B cell (primary cell): ENCODE data around the gene ZNF787. TPM values are rescaled to one million over a fixed set of nuclear protein-coding genes. Genes with fewer than 3 reads are reported as not detected.
A peak's percentile ranks its signal among the peaks of the same experiment; 100 is the strongest.

Experiments used
- ATAC-seq: fragments of 200-7000 bp; cut with Tn5 transposase; one replicate; pipeline ENCODE4 v1.10.0; 2021; ENCODE audit warnings: low read depth, mild to moderate bottlenecking, moderate number of reproducible peaks, moderate library complexity
- CTCF ChIA-PET: fragments of 350-600 bp; sonication (Branson Sonifier 250); formaldehyde crosslinking; loops from one replicate; lab custom pipeline; 2021; ENCODE audit warnings: antibody characterized with exemption, inconsistent platforms; lab: Charles Lee
- POLR2A ChIA-PET: fragments of 350-600 bp; sonication (Branson Sonifier 250); formaldehyde crosslinking; loops from one replicate; lab custom pipeline; 2021; ENCODE audit warnings: antibody characterized with exemption; lab: Charles Lee
- DNase-seq: peaks from one replicate; pipeline ENCODE4 v3.0.0; 2013
- H2AFZ ChIP-seq: 2 replicates; pipeline ENCODE4 v1.6.1; 2012; ENCODE audit warnings: mild to moderate bottlenecking, low read depth, low read length; ENCODE audit not compliant: insufficient read depth, poor library complexity, severe bottlenecking
- H3K27ac ChIP-seq, 2 donors: 1 replicate in 1 of 2; 2 replicates in 1 of 2; pipeline ENCODE4 v1.5.1; 2012 to 2013; ENCODE audit warnings: low read length in 2 of 2, mild to moderate bottlenecking in 2 of 2, moderate library complexity in 1 of 2
- H3K27me3 ChIP-seq, 4 experiments: fragments of 200-600 bp in 1 of 4; sonication (generic) in 1 of 4; replicated peaks in 1 of 4; 1 replicate in 2 of 4; 2 replicates in 2 of 4; pipeline versions ENCODE4 v1.6.1 to v1.7.0; 2013 to 2016; ENCODE audit warnings: low read length in 3 of 4, mild to moderate bottlenecking in 2 of 4, mixed read lengths in 1 of 4, moderate library complexity in 1 of 4; ENCODE audit not compliant: insufficient read depth in 4 of 4, control insufficient read depth in 3 of 4; ENCODE audit errors: control extremely low read depth in 1 of 4
- H3K36me3 ChIP-seq, 2 experiments: replicated peaks in 1 of 2; 1 replicate in 1 of 2; 2 replicates in 1 of 2; pipeline versions ENCODE4 v1.6.1 to v1.7.1; 2013; ENCODE audit warnings: low read length in 1 of 2; ENCODE audit not compliant: insufficient read depth in 2 of 2, control insufficient read depth in 1 of 2; ENCODE audit errors: control extremely low read depth in 1 of 2, extremely low read depth in 1 of 2
- H3K4me1 ChIP-seq, 2 donors: fragments of 200-600 bp in 1 of 2; sonication (generic) in 1 of 2; 1 replicate in 1 of 2; 2 replicates in 1 of 2; pipeline versions ENCODE4 v1.5.1 to v1.6.1; 2013 to 2017; ENCODE audit warnings: low read length in 2 of 2; ENCODE audit not compliant: control insufficient read depth in 2 of 2, insufficient read depth in 2 of 2
- H3K4me2 ChIP-seq: replicated peaks from 2 replicates; pipeline ENCODE3; 2012; ENCODE audit warnings: mild to moderate bottlenecking, low read depth, low read length; ENCODE audit not compliant: poor library complexity, severe bottlenecking
- H3K4me3 ChIP-seq, 5 experiments: fragments of 200-600 bp in 1 of 5; sonication (generic) in 1 of 5; 1 replicate in 3 of 5; 2 replicates in 2 of 5; pipeline versions ENCODE4 v1.5.1 to v1.7.0; 2011 to 2016; ENCODE audit warnings: low read length in 4 of 5, mild to moderate bottlenecking in 4 of 5, low read depth in 2 of 5, control low read depth in 1 of 5, moderate library complexity in 1 of 5; ENCODE audit not compliant: insufficient read depth in 1 of 5; ENCODE audit errors: control extremely low read depth in 1 of 5, extremely low read depth in 1 of 5
- H3K79me2 ChIP-seq: fragments of 200-600 bp; sonication (generic); one replicate; pipeline ENCODE4 v1.6.0; 2016; ENCODE audit warnings: low read length; ENCODE audit not compliant: control insufficient read depth, insufficient read depth
- H3K9ac ChIP-seq: fragments of 200-600 bp; sonication (generic); 2 replicates; pipeline ENCODE4 v1.6.1; 2017; ENCODE audit warnings: mild to moderate bottlenecking, low read length, moderate library complexity
- H3K9me3 ChIP-seq, 3 donors: one replicate each; pipeline versions ENCODE4 v1.6.1 to v1.7.1; 2013; ENCODE audit warnings: low read length in 2 of 3; ENCODE audit not compliant: control insufficient read depth in 2 of 3, insufficient read depth in 1 of 3; ENCODE audit errors: control extremely low read depth in 1 of 3
- H4K20me1 ChIP-seq: 2 replicates; pipeline ENCODE4 v1.6.0; 2012; ENCODE audit warnings: mild to moderate bottlenecking, low read length; ENCODE audit not compliant: insufficient read depth, control insufficient read depth, poor library complexity, severe bottlenecking
- H3K27ac Mint-ChIP-seq: one replicate; pipeline ENCODE4 v1.8.0; 2021; ENCODE audit warnings: mixed read lengths
- H3K27me3 Mint-ChIP-seq: one replicate; pipeline ENCODE4 v1.8.0; 2021; ENCODE audit warnings: mixed read lengths
- H3K4me1 Mint-ChIP-seq: one replicate; pipeline ENCODE4 v1.8.0; 2021; ENCODE audit warnings: mixed read lengths
- H3K4me3 Mint-ChIP-seq: one replicate; pipeline ENCODE4 v1.8.0; 2021; ENCODE audit warnings: mixed read lengths
- H3K9me3 Mint-ChIP-seq: one replicate; pipeline ENCODE4 v1.8.0; 2022; ENCODE audit warnings: mixed read lengths; ENCODE audit not compliant: insufficient read depth
- EZH2 ChIP-seq: IDR thresholded peaks from 2 replicates; pipeline ENCODE4 v1.6.1; 2012; ENCODE audit warnings: borderline replicate concordance, low read depth, mild to moderate bottlenecking, moderate library complexity, low read length; ENCODE audit not compliant: insufficient read depth, poor library complexity, severe bottlenecking
- WGBS: methylation state at CpG from one replicate; pipeline ENCODE4 v1.1.5; 2013; ENCODE audit warnings: missing lambda C conversion rate; ENCODE audit not compliant: insufficient coverage; 5-methylcytosine and 5-hydroxymethylcytosine counted together
- intact Hi-C: fragments of 100-400 bp; cut with micrococcal nuclease; formaldehyde crosslinking; loops from one replicate; pipeline ENCODE4 v1.10.0; 2022
- polyA plus RNA-seq: library from polyadenylated mRNA; depleted of rRNA; stranded (reverse); fragments of >200 nt; gene quantifications from 2 replicates; pipeline ENCODE4 v1.2.3, GENCODE V29; 2012
- total RNA-seq, 2 donors: library from RNA; stranded (reverse); fragments of 120-200 nt in 1 of 2; gene quantifications; 1 replicate in 1 of 2; 2 replicates in 1 of 2; pipeline versions ENCODE4 v1.2.3 to v1.2.4, GENCODE V29; 2013 to 2022
- TF ChIP-seq, protein P1 (sequence below): fragments of 200-600 bp; IDR thresholded peaks from one replicate; pipeline ENCODE4 v1.8.0; 2022; ENCODE audit warnings: antibody characterized with exemption, mild to moderate bottlenecking

The ZNF787 gene
- total and polyA plus RNA-seq, 2 donors (not counting 1 experiment from before 2014, with no cell fraction given) = 19.6 to 47.9 TPM

GRCh38 chr19:56120002-56120370, 1.1 kb downstream of the ZNF787 start:
- no peaks in the 10 kb centered on the region for H3K9me3 ChIP-seq
- CTCF ChIA-PET = no interaction called here
- TF ChIP-seq, protein P1, sequence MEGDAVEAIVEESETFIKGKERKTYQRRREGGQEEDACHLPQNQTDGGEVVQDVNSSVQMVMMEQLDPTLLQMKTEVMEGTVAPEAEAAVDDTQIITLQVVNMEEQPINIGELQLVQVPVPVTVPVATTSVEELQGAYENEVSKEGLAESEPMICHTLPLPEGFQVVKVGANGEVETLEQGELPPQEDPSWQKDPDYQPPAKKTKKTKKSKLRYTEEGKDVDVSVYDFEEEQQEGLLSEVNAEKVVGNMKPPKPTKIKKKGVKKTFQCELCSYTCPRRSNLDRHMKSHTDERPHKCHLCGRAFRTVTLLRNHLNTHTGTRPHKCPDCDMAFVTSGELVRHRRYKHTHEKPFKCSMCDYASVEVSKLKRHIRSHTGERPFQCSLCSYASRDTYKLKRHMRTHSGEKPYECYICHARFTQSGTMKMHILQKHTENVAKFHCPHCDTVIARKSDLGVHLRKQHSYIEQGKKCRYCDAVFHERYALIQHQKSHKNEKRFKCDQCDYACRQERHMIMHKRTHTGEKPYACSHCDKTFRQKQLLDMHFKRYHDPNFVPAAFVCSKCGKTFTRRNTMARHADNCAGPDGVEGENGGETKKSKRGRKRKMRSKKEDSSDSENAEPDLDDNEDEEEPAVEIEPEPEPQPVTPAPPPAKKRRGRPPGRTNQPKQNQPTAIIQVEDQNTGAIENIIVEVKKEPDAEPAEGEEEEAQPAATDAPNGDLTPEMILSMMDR = no peak
- no peak for TF ChIP-seq EZH2
- ATAC-seq (no peak), DNase-seq (no peak)
- intact Hi-C loops = loop anchor here (2.0 to 5.0 kb wide), 2 partner anchors 15 to 282 kb away; partner anchors contain the start of gene ZNF583
- H3K79me2 ChIP-seq = peaks cover 59% of the 10 kb centered on the region
- H3K27me3 ChIP-seq = no peaks in the 10 kb centered on the region
- H3K4me3 ChIP-seq = peak overlapping the region in 4 of 5 experiments; percentile 57 to 81 (median 72)
- Mint-ChIP-seq H3K4me3 (peak overlapping the region; percentile 94), H3K9me3 (no peaks in the 10 kb centered on the region), H3K27ac (peak overlapping the region; percentile 96), H3K27me3 (no peaks in the 10 kb centered on the region), H3K4me1 (peaks cover 46% of the 10 kb centered on the region)
- peaks cover 18 to 35% of the 10 kb centered on the region in 2 donors for H3K4me1 ChIP-seq
- peak overlapping the region; percentile 42 for H2AFZ ChIP-seq
- H3K27ac ChIP-seq = peak overlapping the region; percentile 66 to 94
- peaks cover 42% of the 10 kb centered on the region for H4K20me1 ChIP-seq
- POLR2A ChIA-PET = interaction anchor here (0.6 to 0.7 kb wide), 2 partner anchors 15 to 495 kb away, joined by 5 to 6 read pairs; partner anchors contain the start of gene ZNF784
- peak overlapping the region; percentile 97 for H3K4me2 ChIP-seq
- peak overlapping the region; percentile 78 for H3K9ac ChIP-seq
- H3K36me3 ChIP-seq = peaks cover 0 to 18% of the 10 kb centered on the region in 2 experiments
- WGBS = 25% methylated on average over 8 of the region's 8 CpGs

DNA sequence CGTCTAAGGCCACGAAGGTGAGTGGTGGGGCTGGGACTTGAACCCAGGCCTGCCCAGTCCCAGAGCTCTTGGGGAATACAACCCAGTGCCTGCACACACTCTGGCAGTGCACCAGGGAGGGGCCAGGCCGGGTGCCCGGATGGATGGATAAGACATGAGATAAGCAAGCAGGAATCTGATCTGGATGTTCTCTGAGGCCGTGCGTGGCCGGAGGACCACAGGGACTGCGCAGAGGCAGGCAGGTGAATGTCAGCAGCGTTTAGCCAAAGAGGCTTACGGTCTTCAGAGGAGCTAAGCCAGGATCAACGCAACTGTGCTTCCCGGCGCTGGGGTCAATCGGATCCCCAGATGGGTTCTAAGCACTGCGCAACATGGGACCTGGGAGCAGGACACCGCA, 1.5 kb downstream of the ZNF787 start:
- POLR2A ChIA-PET = interaction anchor here (0.6 to 0.7 kb wide), 2 partner anchors 15 to 495 kb away, joined by 5 to 6 read pairs; partner anchors contain the start of gene ZNF784

More for the DNA sequence above, 1.5 kb downstream of the ZNF787 start:
- TF ChIP-seq, protein P1 = no peak
- no peak for TF ChIP-seq EZH2
- ATAC-seq (no peak), DNase-seq (no peak)
- Histone ChIP-seq H3K4me3 (peak overlapping the region in 4 of 5 experiments; percentile 57 to 81 (median 72)), H3K36me3 (peaks cover 0 to 18% of the 10 kb centered on the region in 2 experiments), H4K20me1 (peaks cover 46% of the 10 kb centered on the region), H3K27ac (peak overlapping the region; percentile 66 to 94), H3K4me2 (peak overlapping the region; percentile 97), H3K9ac (peak overlapping the region; percentile 78), H2AFZ (no peak overlapping the region), H3K4me1 (peaks cover 22 to 39% of the 10 kb centered on the region in 2 donors), H3K27me3 (no peaks in the 10 kb centered on the region), H3K9me3 (no peaks in the 10 kb centered on the region), H3K79me2 (peaks cover 63% of the 10 kb centered on the region)
- 62% methylated on average over 14 of the region's 16 CpGs for WGBS
- Mint-ChIP-seq H3K27ac (peak overlapping the region; percentile 96), H3K27me3 (no peaks in the 10 kb centered on the region), H3K9me3 (no peaks in the 10 kb centered on the region), H3K4me1 (peaks cover 50% of the 10 kb centered on the region), H3K4me3 (peak overlapping the region; percentile 94)
- intact Hi-C loops = no loop called here
- CTCF ChIA-PET = interaction anchor here (1.2 kb wide), 1 partner anchor 38 kb away, joined by 4 read pairs; no protein-coding TSS in a partner anchor
